Testis (tissue), 3 donors: Measurements from ENCODE around the gene TACR1. TPM values are rescaled to one million over a fixed set of nuclear protein-coding genes. Genes with fewer than 3 reads are reported as not detected.

Experiments used
- DNase-seq: peaks from one replicate; pipeline ENCODE4 v3.0.0-alpha.2; 2019
- H3K27ac ChIP-seq, 2 donors: fragments of 200-600 bp; sonication (generic); one replicate each; pipeline ENCODE4 v1.5.1; 2019
- H3K27me3 ChIP-seq: fragments of 200-600 bp; sonication (generic); one replicate; pipeline ENCODE4 v1.5.1; 2019
- H3K36me3 ChIP-seq: fragments of 200-600 bp; sonication (generic); one replicate; pipeline ENCODE4 v1.5.1; 2017; ENCODE audit warnings: low read depth; ENCODE audit errors: missing control alignments
- H3K4me1 ChIP-seq: fragments of 200-600 bp; sonication (generic); one replicate; pipeline ENCODE4 v1.5.1; 2019
- H3K4me3 ChIP-seq, 2 donors: fragments of 200-600 bp; sonication (generic); one replicate each; pipeline ENCODE4 v1.5.1; 2017 to 2019
- H3K9me3 ChIP-seq: fragments of 200-600 bp; sonication (generic); one replicate; pipeline ENCODE4 v1.5.1; 2017
- POLR2A ChIP-seq: fragments of 450-650 bp; IDR thresholded peaks from one replicate; pipeline ENCODE4 v1.6.1; 2017; ENCODE audit warnings: antibody characterized with exemption, mild to moderate bottlenecking, moderate library complexity
- WGBS, 2 donors: methylation state at CpG; one replicate each; pipeline ENCODE4 v1.1.5; 2018; 5-methylcytosine and 5-hydroxymethylcytosine counted together
- intact Hi-C: fragments of 100-400 bp; cut with DNase I; formaldehyde crosslinking; loops from one replicate; pipeline ENCODE4 v1.15.1; 2023; ENCODE audit warnings: low total_unique reads
- polyA plus RNA-seq: library from polyadenylated mRNA; stranded (reverse); fragments of 350-450 nt; fragmentation: Illumina TruSeq; extraction: RNeasy Lipid Tissue Mini Kit (QIAGEN cat#74804); gene quantifications from one replicate; pipeline ENCODE4 v1.2.3, GENCODE V29; 2014; ENCODE audit warnings: low read depth, low replicate concordance; ENCODE audit not compliant: insufficient read depth
- total RNA-seq, 2 donors: library from RNA; depleted of rRNA; stranded (reverse); fragments of >200 nt; gene quantifications; one replicate each; pipeline ENCODE4 v1.2.3, GENCODE V29; 2016
- TF ChIP-seq, protein P1 (sequence below), 3 experiments: fragments of 450-650 bp in 2 of 3; fragments of 200-600 bp in 1 of 3; sonication (generic) in 1 of 3; IDR thresholded peaks; one replicate each; pipeline ENCODE4 v1.5.1; 2016 to 2019; ENCODE audit warnings: antibody characterized with exemption in 3 of 3, mild to moderate bottlenecking in 2 of 3, moderate library complexity in 1 of 3

The TACR1 gene
- total and polyA plus RNA-seq, 3 donors from 2014 or later, result 0.06 to 0.47 (median 0.38) TPM

DNA sequence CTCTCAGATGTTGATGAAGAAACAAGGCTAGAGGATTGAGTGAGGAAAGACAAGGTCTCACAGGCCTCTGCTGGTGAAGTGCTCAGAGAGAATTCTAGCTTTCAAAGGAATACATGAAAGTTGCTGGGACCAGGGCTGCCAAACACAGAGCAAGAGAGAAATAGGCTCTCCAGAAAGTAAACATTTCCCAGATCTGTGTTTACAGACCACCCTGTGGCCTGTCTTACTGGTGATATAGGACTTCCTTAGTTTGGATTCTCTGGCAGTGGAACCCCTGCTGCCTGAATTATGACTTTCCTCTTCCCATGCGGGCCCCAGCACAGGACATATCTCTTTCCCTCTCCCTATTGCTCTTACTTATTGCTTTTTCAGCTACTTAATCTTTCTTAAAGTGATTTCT, 64.5 kb downstream of the TACR1 start:
- Histone ChIP-seq H3K9me3 (no peaks in the 10 kb centered on the region), H3K4me1 (no peaks in the 10 kb centered on the region), H3K27me3 (no peaks in the 10 kb centered on the region), H3K36me3 (no peaks in the 10 kb centered on the region), H3K4me3 (no peak overlapping the region), H3K27ac (no peak overlapping the region)
- WGBS, 2 donors, result 70 to 75% methylated on average over 1 of the region's 1 CpG
- intact Hi-C loops, result no loop called here
- no peak for DNase-seq
- no peak for TF ChIP-seq POLR2A
- TF ChIP-seq, protein P1, sequence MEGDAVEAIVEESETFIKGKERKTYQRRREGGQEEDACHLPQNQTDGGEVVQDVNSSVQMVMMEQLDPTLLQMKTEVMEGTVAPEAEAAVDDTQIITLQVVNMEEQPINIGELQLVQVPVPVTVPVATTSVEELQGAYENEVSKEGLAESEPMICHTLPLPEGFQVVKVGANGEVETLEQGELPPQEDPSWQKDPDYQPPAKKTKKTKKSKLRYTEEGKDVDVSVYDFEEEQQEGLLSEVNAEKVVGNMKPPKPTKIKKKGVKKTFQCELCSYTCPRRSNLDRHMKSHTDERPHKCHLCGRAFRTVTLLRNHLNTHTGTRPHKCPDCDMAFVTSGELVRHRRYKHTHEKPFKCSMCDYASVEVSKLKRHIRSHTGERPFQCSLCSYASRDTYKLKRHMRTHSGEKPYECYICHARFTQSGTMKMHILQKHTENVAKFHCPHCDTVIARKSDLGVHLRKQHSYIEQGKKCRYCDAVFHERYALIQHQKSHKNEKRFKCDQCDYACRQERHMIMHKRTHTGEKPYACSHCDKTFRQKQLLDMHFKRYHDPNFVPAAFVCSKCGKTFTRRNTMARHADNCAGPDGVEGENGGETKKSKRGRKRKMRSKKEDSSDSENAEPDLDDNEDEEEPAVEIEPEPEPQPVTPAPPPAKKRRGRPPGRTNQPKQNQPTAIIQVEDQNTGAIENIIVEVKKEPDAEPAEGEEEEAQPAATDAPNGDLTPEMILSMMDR (IDR thresholded peaks at IDR 0.05), result no peak

DNA sequence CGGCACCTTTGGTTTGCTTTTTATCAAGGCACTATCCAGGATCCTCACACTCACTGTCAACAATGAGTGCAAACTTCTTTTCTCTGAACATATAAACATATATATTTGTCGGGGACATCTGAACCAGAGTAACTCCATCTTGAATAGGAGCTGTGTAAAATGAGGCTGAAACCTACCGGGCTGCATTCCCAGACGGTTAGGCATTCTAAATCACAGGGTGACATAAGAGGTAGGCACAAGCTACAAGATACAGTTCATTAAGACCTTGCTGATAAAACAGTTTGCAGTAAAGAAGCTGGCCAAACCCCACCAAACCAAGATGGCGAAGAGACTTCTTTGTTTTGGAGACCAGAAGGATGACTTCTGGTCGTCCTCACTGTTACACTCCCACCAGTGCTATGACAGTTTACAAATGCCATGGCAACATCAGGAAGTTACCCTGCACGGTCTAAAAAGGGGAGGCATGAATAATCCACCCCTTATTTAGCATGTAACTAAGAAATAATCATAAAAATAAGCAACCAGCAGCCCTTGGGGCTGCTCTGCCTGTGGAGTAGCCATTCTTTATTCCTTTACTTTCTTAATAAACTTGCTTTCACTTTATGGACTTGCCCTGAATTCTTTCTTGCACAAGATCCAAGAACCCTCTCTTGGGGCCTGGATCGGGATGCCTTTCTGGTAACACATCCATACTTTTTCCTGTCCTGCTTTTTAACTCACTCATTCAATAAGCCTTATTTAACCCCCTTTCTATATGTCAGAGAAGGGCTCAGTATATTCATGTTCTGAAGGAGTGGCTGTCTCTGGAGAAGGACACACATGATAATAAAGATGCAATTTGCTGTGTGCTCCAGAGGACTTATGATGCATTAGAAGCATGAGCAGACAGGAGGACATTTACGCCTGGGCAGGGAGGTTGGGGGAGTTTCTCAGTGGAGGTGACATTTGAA, 65.4 kb downstream of the TACR1 start:
- H3K27ac ChIP-seq, result no peak overlapping the region

DNA sequence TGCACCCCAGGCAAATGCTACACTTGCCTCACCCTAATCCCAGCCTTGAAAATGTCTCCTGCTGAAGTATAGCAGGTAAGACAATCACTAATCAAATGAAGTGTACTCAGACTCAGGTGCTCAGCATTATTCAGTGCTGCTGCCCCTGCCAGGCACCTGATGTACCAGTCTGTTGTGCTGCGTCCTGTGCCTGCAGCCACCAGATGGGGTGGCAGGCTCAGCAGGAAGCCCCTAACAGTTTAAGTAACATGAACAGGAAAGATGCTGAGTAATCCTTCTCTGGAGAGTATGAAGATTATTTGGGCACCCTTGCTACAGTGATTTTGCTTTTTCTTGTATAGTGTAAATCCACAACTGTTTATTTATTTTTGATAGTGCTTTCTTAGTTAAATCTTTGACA, 69.1 kb downstream of the TACR1 start:
- Histone ChIP-seq H3K9me3 (no peaks in the 10 kb centered on the region), H3K36me3 (no peaks in the 10 kb centered on the region), H3K27ac (no peak overlapping the region), H3K27me3 (no peaks in the 10 kb centered on the region), H3K4me1 (no peaks in the 10 kb centered on the region), H3K4me3 (no peak overlapping the region)
- WGBS, 2 donors, result 61 to 100% methylated on average over 1 of the region's 1 CpG
- intact Hi-C loops, result no loop called here
- no peak for TF ChIP-seq POLR2A
- TF ChIP-seq, protein P1 (IDR thresholded peaks at IDR 0.05), result no peak
- DNase-seq, result no peak

More for the DNA sequence above, 65.4 kb downstream of the TACR1 start:
- H3K4me1 ChIP-seq, result no peaks in the 10 kb centered on the region
- intact Hi-C loops, result no loop called here
- H3K27me3 ChIP-seq, result no peaks in the 10 kb centered on the region
- 73 to 78% methylated on average over 9 of the region's 9 CpGs for WGBS, 2 donors
- TF ChIP-seq, protein P1 (IDR thresholded peaks at IDR 0.05), result no peak
- TF ChIP-seq POLR2A, result no peak
- no peaks in the 10 kb centered on the region for H3K9me3 ChIP-seq
- H3K36me3 ChIP-seq, result no peaks in the 10 kb centered on the region
- DNase-seq, result no peak
- H3K4me3 ChIP-seq, result no peak overlapping the region

DNA sequence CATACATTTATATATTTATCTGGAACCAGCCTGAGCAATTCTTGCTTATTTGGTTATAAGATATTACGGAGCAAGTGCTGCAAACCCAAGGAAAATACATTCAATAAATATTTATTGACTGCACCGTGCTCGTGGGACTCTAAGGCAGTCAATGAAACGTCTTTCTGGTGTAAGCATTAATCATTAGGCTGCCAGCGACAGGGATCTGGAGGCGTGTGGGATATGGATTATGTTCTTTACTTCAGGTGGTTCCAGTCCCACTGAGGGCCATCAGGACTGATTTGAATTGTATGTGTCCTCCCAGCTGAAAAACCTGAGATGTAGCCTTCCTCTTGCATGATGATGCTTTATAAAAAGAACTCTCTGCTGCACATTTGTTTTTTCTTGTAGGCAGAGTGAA, 75.4 kb downstream of the TACR1 start:
- Histone ChIP-seq H3K36me3 (no peaks in the 10 kb centered on the region), H3K4me1 (no peaks in the 10 kb centered on the region), H3K27me3 (no peaks in the 10 kb centered on the region), H3K4me3 (no peak overlapping the region), H3K27ac (no peak overlapping the region), H3K9me3 (no peaks in the 10 kb centered on the region)
- DNase-seq, result no peak
- intact Hi-C loops, result no loop called here
- no peak for TF ChIP-seq POLR2A
- TF ChIP-seq, protein P1 (IDR thresholded peaks at IDR 0.05), result no peak
- 87 to 92% methylated on average over 6 of the region's 6 CpGs for WGBS, 2 donors
